Glutamatergic neuron (in vitro differentiated cells): ENCODE data around the gene LSMEM2. TPM values are rescaled to one million over a fixed set of nuclear protein-coding genes. Genes with fewer than 3 reads are reported as not detected.
"Not testable (repeated sequence)": the region's sequence is repeated elsewhere in the genome, so short reads cannot be mapped to it uniquely, and the experiment has no call there.

Experiments
- DNase-seq: peaks from one replicate; pipeline ENCODE4 v3.0.0; 2022
- H3K27ac Mint-ChIP-seq: one replicate; pipeline ENCODE4 v1.8.0; 2020; ENCODE audit warnings: mild to moderate bottlenecking, mixed read lengths, inconsistent platforms; ENCODE audit not compliant: unreplicated experiment
- H3K27me3 Mint-ChIP-seq: one replicate; pipeline ENCODE4 v1.8.0; 2020; ENCODE audit warnings: mild to moderate bottlenecking, moderate library complexity, mixed read lengths, inconsistent platforms; ENCODE audit not compliant: unreplicated experiment
- H3K36me3 Mint-ChIP-seq: one replicate; pipeline ENCODE4 v1.8.0; 2020; ENCODE audit warnings: mild to moderate bottlenecking, mixed read lengths, inconsistent platforms; ENCODE audit not compliant: unreplicated experiment
- H3K4me1 Mint-ChIP-seq: one replicate; pipeline ENCODE4 v1.8.0; 2020; ENCODE audit warnings: mild to moderate bottlenecking, low read depth, mixed read lengths, inconsistent platforms; ENCODE audit not compliant: unreplicated experiment
- H3K4me3 Mint-ChIP-seq: one replicate; pipeline ENCODE4 v1.8.0; 2020; ENCODE audit warnings: mild to moderate bottlenecking, mixed read lengths, inconsistent platforms; ENCODE audit not compliant: unreplicated experiment
- H3K9me3 Mint-ChIP-seq: one replicate; pipeline ENCODE4 v1.8.0; 2020; ENCODE audit warnings: mild to moderate bottlenecking, moderate library complexity, mixed read lengths, inconsistent platforms; ENCODE audit not compliant: unreplicated experiment
- CTCF ChIP-seq: fragments of 200-600 bp; sonication (generic); IDR thresholded peaks from one replicate; pipeline ENCODE4 v1.5.0; 2021; ENCODE audit not compliant: partially characterized antibody, unreplicated experiment
- total RNA-seq: library from RNA; stranded (reverse); fragmentation: NEBNext Ultra II Directional; extraction: Animal tissue kit (Norgen Biotek cat#: 25700); gene quantifications from one replicate; pipeline ENCODE4 v1.2.1, GENCODE V29; 2021; ENCODE audit not compliant: unreplicated experiment

Gene LSMEM2
- total RNA-seq, 1 donor from 2014 or later, result not detected

DNA sequence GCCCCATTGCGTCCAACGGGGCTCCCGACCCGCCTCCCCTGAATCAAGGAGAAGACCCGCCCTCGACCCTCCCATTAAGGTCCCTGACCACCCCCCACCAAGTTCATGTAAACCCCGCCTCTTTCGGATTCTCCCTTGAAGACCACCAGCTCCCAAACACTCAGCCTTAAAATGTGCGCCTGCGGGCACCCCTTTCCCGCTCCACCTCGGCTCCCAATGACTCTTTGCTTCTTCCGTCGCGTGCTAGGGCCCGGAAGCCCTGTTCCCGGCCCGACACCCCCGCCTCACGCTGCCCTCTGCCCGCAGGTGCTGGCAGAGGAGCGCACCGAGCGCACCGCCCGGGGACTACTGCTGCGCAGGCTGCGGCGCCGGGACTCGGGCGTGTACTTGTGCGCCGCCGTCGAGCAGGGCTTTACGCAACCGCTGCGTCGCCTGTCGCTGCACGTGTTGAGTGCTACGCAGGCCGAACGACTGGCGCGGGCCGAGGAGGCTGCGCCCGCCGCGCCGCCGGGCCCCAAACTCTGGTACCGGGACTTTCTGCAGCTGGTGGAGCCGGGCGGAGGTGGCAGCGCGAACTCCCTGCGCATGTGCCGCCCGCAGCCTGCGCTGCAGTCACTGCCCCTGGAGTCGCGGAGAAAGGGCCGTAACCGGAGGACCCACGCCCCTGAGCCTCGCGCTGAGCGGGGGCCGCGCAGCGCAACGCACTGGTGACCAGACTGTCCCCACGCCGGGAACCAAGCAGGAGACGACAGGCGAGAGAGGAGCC lies 2.7 kb upstream of the LSMEM2 start:
- Mint-ChIP-seq H3K27ac (no peak overlapping the region), H3K9me3 (peaks cover 4% of the 10 kb centered on the region), H3K4me1 (peaks cover 2% of the 10 kb centered on the region), H3K36me3 (no peaks in the 10 kb centered on the region), H3K4me3 (no peak overlapping the region), H3K27me3 (peaks cover 16% of the 10 kb centered on the region)
- no peak for DNase-seq
- no peak for TF ChIP-seq CTCF

- Mint-ChIP-seq H3K27me3 (peaks cover 10% of the 10 kb centered on the region), H3K36me3 (no peaks in the 10 kb centered on the region), H3K4me3 (no peak overlapping the region), H3K4me1 (peaks cover 2% of the 10 kb centered on the region), H3K9me3 (peaks cover 4% of the 10 kb centered on the region), H3K27ac (no peak overlapping the region)
- no peak for TF ChIP-seq CTCF
- DNase-seq, result no peak
These were observed 2.2 kb upstream of the LSMEM2 start for GRCh38 chr3:50276762-50277101.

- H3K27me3 Mint-ChIP-seq, result peaks cover 12% of the 10 kb centered on the region
These were observed 586 bp upstream of the LSMEM2 start for GRCh38 chr3:50278123-50278879.

GRCh38 chr3:50279255-50280016 lies 549 bp downstream of the LSMEM2 start:
- Mint-ChIP-seq H3K27me3 (peaks cover 10% of the 10 kb centered on the region), H3K27ac (no peak overlapping the region), H3K9me3 (peaks cover 3% of the 10 kb centered on the region), H3K4me1 (no peaks in the 10 kb centered on the region), H3K36me3 (no peaks in the 10 kb centered on the region), H3K4me3 (no peak overlapping the region)
- no peak for TF ChIP-seq CTCF
- DNase-seq, result no peak

More at GRCh38 chr3:50278123-50278879, 586 bp upstream of the LSMEM2 start:
- no peak overlapping the region for H3K27ac Mint-ChIP-seq
- H3K4me3 Mint-ChIP-seq, result no peak overlapping the region
- peaks cover 4% of the 10 kb centered on the region for H3K9me3 Mint-ChIP-seq
- TF ChIP-seq CTCF, result no peak
- no peaks in the 10 kb centered on the region for H3K36me3 Mint-ChIP-seq
- DNase-seq, result no peak
- H3K4me1 Mint-ChIP-seq, result no peaks in the 10 kb centered on the region

DNA sequence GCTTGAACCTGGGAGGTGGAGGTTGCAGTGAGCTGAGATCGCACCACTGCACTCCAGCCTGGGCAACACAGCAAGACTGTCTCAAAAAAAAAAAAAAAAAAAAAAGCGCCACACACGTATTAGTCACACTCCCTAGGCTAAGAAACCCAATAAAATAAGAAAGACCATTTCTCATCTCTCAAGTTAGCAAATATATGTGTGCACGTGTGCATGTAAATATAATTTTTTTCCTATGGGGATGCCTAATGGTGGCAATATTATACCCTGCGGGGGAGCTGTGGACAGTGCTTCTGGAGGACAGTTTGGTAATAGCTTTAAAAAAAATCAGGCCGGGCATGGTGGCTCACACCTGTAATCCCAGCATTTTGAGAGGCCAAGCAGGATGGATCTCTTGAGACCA lies 5.2 kb downstream of the LSMEM2 start:
- not testable (repeated sequence) for H3K4me1 Mint-ChIP-seq, DNase-seq, H3K27me3 Mint-ChIP-seq, H3K27ac Mint-ChIP-seq, H3K4me3 Mint-ChIP-seq, H3K9me3 Mint-ChIP-seq, H3K36me3 Mint-ChIP-seq
